H9 (cell line): ENCODE data around the gene RCOR2. TPM values are rescaled to one million over a fixed set of nuclear protein-coding genes. Genes with fewer than 3 reads are reported as not detected.

Experiments
- DNase-seq: peaks from one replicate; pipeline ENCODE4 v3.0.0-alpha.2; 2017
- H2AFZ ChIP-seq: one replicate; pipeline ENCODE4 v1.6.1; 2013; ENCODE audit warnings: mild to moderate bottlenecking, low read length, control low read depth, moderate library complexity
- H2AK5ac ChIP-seq: 2 replicates; pipeline ENCODE4 v1.6.1; 2013; ENCODE audit warnings: low read length, control low read depth, mixed read lengths; ENCODE audit not compliant: insufficient read length
- H2BK120ac ChIP-seq: one replicate; pipeline ENCODE4 v1.6.1; 2013; ENCODE audit warnings: low read depth, mild to moderate bottlenecking, low read length, control low read depth, inconsistent platforms; ENCODE audit not compliant: poor library complexity, severe bottlenecking
- H2BK12ac ChIP-seq: 2 replicates; pipeline ENCODE4 v1.6.1; 2013; ENCODE audit warnings: low read length, control low read depth, mixed read lengths, low read depth; ENCODE audit not compliant: insufficient read length
- H2BK15ac ChIP-seq: 2 replicates; pipeline ENCODE4 v1.6.1; 2013; ENCODE audit warnings: low read depth, low read length, control low read depth
- H2BK20ac ChIP-seq: one replicate; pipeline ENCODE4 v1.6.1; 2013; ENCODE audit warnings: low read depth, mild to moderate bottlenecking, low read length, control low read depth, inconsistent platforms; ENCODE audit not compliant: poor library complexity, severe bottlenecking
- H2BK5ac ChIP-seq: 2 replicates; pipeline ENCODE4 v1.6.1; 2013; ENCODE audit warnings: low read length, control low read depth, mixed read lengths; ENCODE audit not compliant: insufficient read length
- H3K14ac ChIP-seq: 2 replicates; pipeline ENCODE4 v1.6.1; 2013; ENCODE audit warnings: low read length, control low read depth; ENCODE audit not compliant: insufficient read depth
- H3K18ac ChIP-seq: 2 replicates; pipeline ENCODE4 v1.6.1; 2013; ENCODE audit warnings: low read depth, mild to moderate bottlenecking, mixed read lengths, low read length, control low read depth; ENCODE audit not compliant: insufficient read length
- H3K23ac ChIP-seq: 2 replicates; pipeline ENCODE4 v1.6.1; 2013; ENCODE audit warnings: low read length, control low read depth, mixed read lengths, low read depth; ENCODE audit not compliant: insufficient read length
- H3K23me2 ChIP-seq: 2 replicates; pipeline ENCODE4 v1.6.1; 2013; ENCODE audit warnings: low read depth, mild to moderate bottlenecking, mixed read lengths, low read length, control low read depth; ENCODE audit not compliant: insufficient read length, poor library complexity, severe bottlenecking
- H3K27ac ChIP-seq: 2 replicates; pipeline ENCODE4 v1.5.1; 2013; ENCODE audit warnings: low read length, control low read depth, mixed read lengths, low read depth; ENCODE audit not compliant: insufficient read length
- H3K27me3 ChIP-seq: 2 replicates; pipeline ENCODE4 v1.6.1; 2013; ENCODE audit warnings: low read length, control low read depth, inconsistent platforms; ENCODE audit not compliant: insufficient read depth
- H3K4ac ChIP-seq: 2 replicates; pipeline ENCODE4 v1.6.1; 2013; ENCODE audit warnings: low read depth, mild to moderate bottlenecking, control low read depth, inconsistent platforms, low read length, moderate library complexity
- H3K4me1 ChIP-seq: 2 replicates; pipeline ENCODE4 v1.6.1; 2013; ENCODE audit warnings: low read length, control low read depth, inconsistent platforms; ENCODE audit not compliant: insufficient read depth
- H3K4me2 ChIP-seq: 2 replicates; pipeline ENCODE4 v1.6.1; 2013; ENCODE audit warnings: low read length, control low read depth, mixed read lengths; ENCODE audit not compliant: insufficient read length, insufficient read depth
- H3K56ac ChIP-seq: 2 replicates; pipeline ENCODE4 v1.6.1; 2013; ENCODE audit warnings: low read depth, mild to moderate bottlenecking, mixed read lengths, low read length, control low read depth; ENCODE audit not compliant: insufficient read length
- H3K79me1 ChIP-seq: 2 replicates; pipeline ENCODE4 v1.6.1; 2013; ENCODE audit warnings: low read depth, mild to moderate bottlenecking, moderate library complexity, low read length, control low read depth, inconsistent platforms; ENCODE audit not compliant: insufficient read depth, poor library complexity, severe bottlenecking
- H3K79me2 ChIP-seq: 2 replicates; pipeline ENCODE4 v1.6.1; 2013; ENCODE audit warnings: low read length, control low read depth, inconsistent platforms; ENCODE audit not compliant: insufficient read depth
- H3K9ac ChIP-seq: 2 replicates; pipeline ENCODE4 v1.6.1; 2013; ENCODE audit warnings: low read length, control low read depth, mixed read lengths; ENCODE audit not compliant: insufficient read length; ENCODE audit errors: extremely low read depth
- H3K9me3 ChIP-seq: one replicate; pipeline ENCODE4 v1.6.1; 2013; ENCODE audit warnings: low read depth, low read length, inconsistent platforms; ENCODE audit not compliant: control insufficient read depth
- H3T11ph ChIP-seq: one replicate; pipeline ENCODE4 v1.6.1; 2013; ENCODE audit warnings: mild to moderate bottlenecking, low read length, control low read depth, inconsistent platforms
- H4K20me1 ChIP-seq: one replicate; pipeline ENCODE4 v1.6.1; 2013; ENCODE audit not compliant: control insufficient read depth, insufficient read length, insufficient read depth
- H4K5ac ChIP-seq: 2 replicates; pipeline ENCODE4 v1.6.1; 2013; ENCODE audit warnings: low read depth, mild to moderate bottlenecking, mixed read lengths, low read length, control low read depth; ENCODE audit not compliant: insufficient read length
- H4K8ac ChIP-seq: replicated peaks from 2 replicates; pipeline ENCODE4 v1.6.1; 2013; ENCODE audit warnings: low read length, control low read depth, mixed read lengths, low read depth; ENCODE audit not compliant: insufficient read length
- H4K91ac ChIP-seq: 2 replicates; pipeline ENCODE4 v1.6.1; 2013; ENCODE audit warnings: low read depth, mild to moderate bottlenecking, moderate library complexity, mixed read lengths, low read length, control low read depth; ENCODE audit not compliant: insufficient read length
- H3K27ac Mint-ChIP-seq, 3 experiments: 2 replicates in 2 of 3; 3 replicates in 1 of 3; pipeline ENCODE4 v1.8.0; 2020 to 2021; ENCODE audit warnings: mixed read lengths in 3 of 3, mild to moderate bottlenecking in 1 of 3, moderate library complexity in 1 of 3
- H3K27me3 Mint-ChIP-seq: 2 replicates; pipeline ENCODE4 v1.8.0; 2021; ENCODE audit warnings: low read depth, mild to moderate bottlenecking, moderate library complexity, mixed read lengths
- H3K36me3 Mint-ChIP-seq, 3 experiments: 2 replicates in 2 of 3; 3 replicates in 1 of 3; pipeline ENCODE4 v1.8.0; 2020 to 2021; ENCODE audit warnings: low read depth in 3 of 3, mixed read lengths in 3 of 3; ENCODE audit not compliant: insufficient read depth in 1 of 3
- H3K4me1 Mint-ChIP-seq, 2 experiments: 2 replicates each; pipeline ENCODE4 v1.8.0; 2020; ENCODE audit warnings: mixed read lengths in 2 of 2
- H3K4me3 Mint-ChIP-seq, 2 experiments: 2 replicates in 1 of 2; 3 replicates in 1 of 2; pipeline ENCODE4 v1.8.0; 2020 to 2021; ENCODE audit warnings: mild to moderate bottlenecking in 2 of 2, mixed read lengths in 2 of 2, moderate library complexity in 1 of 2
- H3K9me3 Mint-ChIP-seq, 2 experiments: 2 replicates in 1 of 2; 3 replicates in 1 of 2; pipeline ENCODE4 v1.8.0; 2020; ENCODE audit warnings: mild to moderate bottlenecking in 2 of 2, mixed read lengths in 2 of 2, moderate library complexity in 1 of 2
- CTCF ChIP-seq: fragments of 200-600 bp; sonication (generic); conservative IDR thresholded peaks from 3 replicates; pipeline ENCODE4 v1.8.0; 2021; ENCODE audit warnings: antibody characterized with exemption, mild to moderate bottlenecking
- WGBS: extraction: QIAGEN DNeasy Blood & Tissue Kit; methylation state at CpG from one replicate; pipeline ENCODE4 v1.1.7; 2013; ENCODE audit warnings: missing lambda C conversion rate, low lambda C conversion rate, mixed read lengths; ENCODE audit not compliant: insufficient read length; ENCODE audit errors: extremely low coverage; 5-methylcytosine and 5-hydroxymethylcytosine counted together
- total RNA-seq: library from RNA; stranded (reverse); gene quantifications from 2 replicates; pipeline ENCODE4 v1.2.1, GENCODE V29; 2021

Gene RCOR2
- total RNA-seq, 1 experiment from 2014 or later = 118 TPM

GRCh38 chr11:63876616-63877015 is 40.3 kb downstream of the RCOR2 start:
- H3K79me1 ChIP-seq = peaks cover 6% of the 10 kb centered on the region

More at GRCh38 chr11:63876616-63877015, 40.3 kb downstream of the RCOR2 start:
- no peak overlapping the region for H3K4me2 ChIP-seq
- whole genome bisulfite sequencing = no CpG with 5 or more reads among the region's 6 CpGs
- H4K20me1 ChIP-seq = no peaks in the 10 kb centered on the region
- H3K27ac ChIP-seq = no peak overlapping the region
- H4K8ac ChIP-seq = no peak overlapping the region
- H3K56ac ChIP-seq = no peak overlapping the region
- no peaks in the 10 kb centered on the region for H3K9me3 ChIP-seq
- no peaks in the 10 kb centered on the region for H3K23me2 ChIP-seq
- H3K14ac ChIP-seq = no peak overlapping the region
- H2BK20ac ChIP-seq = no peak overlapping the region
- no peak overlapping the region for H4K5ac ChIP-seq
- H2AFZ ChIP-seq = no peak overlapping the region
- TF ChIP-seq CTCF = no peak
- H2BK12ac ChIP-seq = no peak overlapping the region
- no peaks in the 10 kb centered on the region for H3K27me3 ChIP-seq
- no peak overlapping the region for H3K23ac ChIP-seq
- H2AK5ac ChIP-seq = no peak overlapping the region
- no peak overlapping the region for H2BK5ac ChIP-seq
- peaks cover 8% of the 10 kb centered on the region; the same call in 1 of the 2 replicates for H3K79me2 ChIP-seq
- Mint-ChIP-seq H3K4me3 (no peak overlapping the region), H3K36me3 (peaks cover 3 to 8% (median 4%) of the 10 kb centered on the region in 3 experiments), H3K9me3 (no peaks in the 10 kb centered on the region), H3K27me3 (no peaks in the 10 kb centered on the region), H3K4me1 (peaks cover 40 to 46% of the 10 kb centered on the region in 2 experiments), H3K27ac (no peak overlapping the region; a peak in 2 of 7 replicates)
- peaks cover 13% of the 10 kb centered on the region; the same call in 1 of the 2 replicates for H3K4me1 ChIP-seq
- H3K9ac ChIP-seq = no peak overlapping the region
- no peak overlapping the region for H3K4ac ChIP-seq
- no peak overlapping the region for H2BK15ac ChIP-seq
- H3K18ac ChIP-seq = no peak overlapping the region
- no peak overlapping the region for H2BK120ac ChIP-seq
- no peak overlapping the region for H3T11ph ChIP-seq
- no peak for DNase-seq
- no peak overlapping the region for H4K91ac ChIP-seq
